Measurements from ENCODE around the gene ANKMY1. TPM values are rescaled to one million over a fixed set of nuclear protein-coding genes. Genes with fewer than 3 reads are reported as not detected.
A peak's percentile ranks its signal among the peaks of the same experiment; 100 is the strongest.

ANKMY1 gene, protein sequence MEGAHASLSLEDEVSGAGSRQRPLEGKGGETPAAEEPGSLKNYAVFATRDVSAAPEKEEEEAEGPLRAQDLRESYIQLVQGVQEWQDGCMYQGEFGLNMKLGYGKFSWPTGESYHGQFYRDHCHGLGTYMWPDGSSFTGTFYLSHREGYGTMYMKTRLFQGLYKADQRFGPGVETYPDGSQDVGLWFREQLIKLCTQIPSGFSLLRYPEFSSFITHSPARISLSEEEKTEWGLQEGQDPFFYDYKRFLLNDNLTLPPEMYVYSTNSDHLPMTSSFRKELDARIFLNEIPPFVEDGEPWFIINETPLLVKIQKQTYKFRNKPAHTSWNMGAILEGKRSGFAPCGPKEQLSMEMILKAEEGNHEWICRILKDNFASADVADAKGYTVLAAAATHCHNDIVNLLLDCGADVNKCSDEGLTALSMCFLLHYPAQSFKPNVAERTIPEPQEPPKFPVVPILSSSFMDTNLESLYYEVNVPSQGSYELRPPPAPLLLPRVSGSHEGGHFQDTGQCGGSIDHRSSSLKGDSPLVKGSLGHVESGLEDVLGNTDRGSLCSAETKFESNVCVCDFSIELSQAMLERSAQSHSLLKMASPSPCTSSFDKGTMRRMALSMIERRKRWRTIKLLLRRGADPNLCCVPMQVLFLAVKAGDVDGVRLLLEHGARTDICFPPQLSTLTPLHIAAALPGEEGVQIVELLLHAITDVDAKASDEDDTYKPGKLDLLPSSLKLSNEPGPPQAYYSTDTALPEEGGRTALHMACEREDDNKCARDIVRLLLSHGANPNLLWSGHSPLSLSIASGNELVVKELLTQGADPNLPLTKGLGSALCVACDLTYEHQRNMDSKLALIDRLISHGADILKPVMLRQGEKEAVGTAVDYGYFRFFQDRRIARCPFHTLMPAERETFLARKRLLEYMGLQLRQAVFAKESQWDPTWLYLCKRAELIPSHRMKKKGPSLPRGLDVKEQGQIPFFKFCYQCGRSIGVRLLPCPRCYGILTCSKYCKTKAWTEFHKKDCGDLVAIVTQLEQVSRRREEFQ
- total RNA-seq = 27.9 TPM

GRCh38 chr2:240557808-240558207 lies at the start of gene ANKMY1:
TSS of gene ANKMY1 (minus strand) at chr2:240557988. CDS start at chr2:240557335, 653 bp downstream.

DNA sequence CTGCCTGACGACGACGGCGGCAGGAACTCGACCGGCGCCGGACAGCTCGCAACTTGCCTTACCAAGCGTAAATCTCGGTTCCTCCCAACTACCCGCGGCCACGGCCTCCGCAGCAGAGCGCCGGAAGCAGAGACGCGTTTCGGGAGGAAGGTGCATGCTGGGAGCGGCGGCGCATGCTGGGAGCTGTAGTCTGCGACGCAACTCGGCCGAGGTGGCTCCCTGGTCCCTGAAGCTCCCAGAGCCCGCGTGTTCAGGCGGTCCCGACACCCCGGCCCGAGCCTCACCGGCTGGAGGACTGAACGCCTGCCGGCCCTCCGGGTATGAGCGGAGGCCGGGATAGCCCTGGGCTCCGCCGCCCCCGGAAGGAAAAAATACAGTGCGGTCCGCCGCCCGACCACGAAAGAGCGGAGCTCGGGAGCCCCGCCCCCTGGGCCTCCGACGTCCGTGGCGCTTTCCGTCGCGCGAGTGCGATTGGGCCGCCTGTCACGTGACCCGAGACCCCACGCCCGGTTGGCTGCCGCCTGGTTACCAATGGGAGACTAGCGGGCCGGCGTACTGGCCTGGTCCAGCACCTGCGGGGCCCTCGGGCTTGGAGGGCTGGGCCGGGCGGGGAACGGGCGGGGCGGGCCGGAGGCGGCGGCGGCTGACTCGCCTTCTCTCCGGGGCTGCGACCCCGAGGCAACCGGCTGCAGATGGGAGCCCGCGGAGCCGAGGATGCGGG lies 28.6 kb upstream of the ANKMY1 start, which contains the start of gene CAPN10:
CAPN10 (plus strand) TSS at position 537 of the 721 bp plus-strand sequence; CDS start at position 715, 178 bp downstream.

DNA sequence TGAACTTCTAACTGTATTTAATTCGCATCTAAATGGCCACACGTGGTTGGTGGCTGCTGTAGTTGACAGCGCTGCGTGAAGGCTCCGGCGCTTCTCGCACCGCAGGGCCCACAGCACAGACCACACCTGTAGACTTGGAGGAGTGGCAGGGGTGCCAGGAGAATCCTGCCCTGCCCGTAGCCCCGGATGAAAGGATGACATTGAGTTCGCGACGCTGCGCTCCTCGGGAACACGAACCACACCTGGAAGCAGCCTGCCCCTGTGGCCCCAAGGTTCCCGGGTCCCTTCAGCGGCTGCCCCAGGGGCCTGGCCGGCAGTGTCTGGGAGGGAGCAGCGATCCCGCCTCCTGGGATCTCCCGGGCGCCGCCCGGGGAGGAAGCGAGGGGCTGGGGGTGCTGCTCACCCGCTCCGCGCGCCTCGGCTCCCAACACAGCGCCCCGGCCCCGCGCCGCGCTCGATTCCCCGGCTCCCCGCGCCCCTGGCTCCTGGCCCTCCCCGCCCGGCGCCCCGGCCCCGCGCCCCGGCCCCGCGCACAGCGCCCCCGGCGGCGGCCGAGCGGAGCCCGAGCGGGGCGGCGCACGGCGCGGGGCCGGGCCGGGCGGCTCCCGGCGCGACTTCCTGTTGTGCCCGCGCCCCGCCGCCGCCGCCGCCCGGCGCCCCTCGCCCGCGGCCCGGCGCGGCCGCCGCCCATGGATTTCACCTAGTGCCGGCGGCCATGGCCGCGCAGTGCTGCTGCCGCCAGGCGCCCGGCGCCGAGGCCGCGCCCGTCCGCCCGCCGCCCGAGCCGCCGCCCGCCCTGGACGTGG lies 10.3 kb upstream of the ANKMY1 start, which contains the start of gene RNPEPL1:
RNPEPL1 (plus strand) TSS at position 613 of the 806 bp plus-strand sequence; CDS start at position 716, 103 bp downstream.

DNA sequence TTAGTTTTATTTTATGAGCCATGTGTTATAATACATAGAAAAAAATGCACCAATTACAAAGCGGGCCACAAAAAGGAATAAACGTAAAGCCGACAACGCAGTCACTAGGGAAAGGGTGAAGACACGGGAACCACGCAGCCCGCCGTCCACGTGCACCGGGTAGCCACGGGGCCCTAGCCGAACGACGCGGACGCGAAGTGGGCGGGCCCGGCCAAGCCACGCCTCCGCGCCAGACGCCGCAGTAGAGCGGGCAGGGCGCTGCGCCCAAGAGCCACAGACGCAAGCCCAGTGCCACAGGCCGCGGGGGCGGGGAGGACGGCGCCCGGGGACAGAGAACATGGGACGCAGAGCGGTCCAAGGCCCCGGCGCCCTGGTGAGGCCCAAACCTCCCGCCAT lies 2.3 kb upstream of the ANKMY1 start, which contains the start of gene DUSP28:
DUSP28 (plus strand) TSS at position 274 of the 396 bp plus-strand sequence. CDS start 328 bp downstream, outside the sequence.

GRCh38 chr2:240435457-240435947 lies 122.3 kb downstream of the ANKMY1 start, which contains the start of gene GPC1:
TSS of gene GPC1 (plus strand) at chr2:240435663. CDS start at chr2:240435919, 256 bp downstream.

Small RNA genes within 50 kb of the gene (small RNA-seq; reads per million reads assigned to genes)
- 334 reads per million, percentile 97 among the genes with 10 or more reads in this experiment for gene MIR149 (ENCODE audit: low replicate concordance)

Other genes starting within 250 kb of the ANKMY1 start
- gene GPC1, start 122.3 kb downstream of the ANKMY1 start, total RNA-seq = 89.2 TPM
- gene DUSP28, start 2.4 kb upstream of the ANKMY1 start, total RNA-seq = 6.3 TPM
- 10.6 TPM for gene RNPEPL1, start 10.5 kb upstream of the ANKMY1 start, total RNA-seq
- gene CAPN10, start 28.7 kb upstream of the ANKMY1 start, total RNA-seq = 52.9 TPM
- gene GPR35, start 67.5 kb upstream of the ANKMY1 start, total RNA-seq = 2.5 TPM
- gene AQP12B, start 124.9 kb upstream of the ANKMY1 start, total RNA-seq = not detected
- not detected for gene AQP12A, start 133.9 kb upstream of the ANKMY1 start, total RNA-seq

Data from parietal lobe (tissue), 2 donors.